H1 (cell line): ENCODE results near the gene TRIM7. TPM values are rescaled to one million over a fixed set of nuclear protein-coding genes. Genes with fewer than 3 reads are reported as not detected.

Experiments
- CTCF ChIA-PET: fragments of 300-600 bp; sonication (Branson Sonifier 250); formaldehyde crosslinking; loops from one replicate; lab custom pipeline; 2021; ENCODE audit not compliant: partially characterized antibody; lab: Charles Lee
- POLR2A ChIA-PET: fragments of 300-600 bp; sonication (Branson Sonifier 250); formaldehyde crosslinking; loops from one replicate; lab custom pipeline; 2021; ENCODE audit warnings: inconsistent platforms; ENCODE audit not compliant: partially characterized antibody; lab: Charles Lee
- DNase-seq, 2 experiments: peaks; one replicate each; pipeline versions ENCODE4 v3.0.0 to v3.0.0-alpha.2; 2010 to 2022; ENCODE audit warnings: low spot score in 2 of 2, low read depth in 1 of 2, mixed read lengths in 1 of 2
- FAIRE-seq: peaks from 2 replicates; lab custom pipeline; 2011; peaks lifted over from hg19 to GRCh38; lab: Jason Lieb, UNC
- H2AFZ ChIP-seq: 2 replicates; pipeline ENCODE4 v1.8.1; 2012; ENCODE audit warnings: low read length, inconsistent platforms
- H2AK5ac ChIP-seq: 2 replicates; pipeline ENCODE4 v1.6.1; 2013; ENCODE audit warnings: low read depth, low read length
- H2BK120ac ChIP-seq: replicated peaks from 2 replicates; pipeline ENCODE3; 2013; ENCODE audit warnings: low read depth, low read length, inconsistent platforms
- H2BK12ac ChIP-seq: 2 replicates; pipeline ENCODE4 v1.6.1; 2013; ENCODE audit warnings: low read depth, low read length
- H2BK15ac ChIP-seq: 2 replicates; pipeline ENCODE4 v1.6.1; 2013; ENCODE audit warnings: low read length
- H2BK20ac ChIP-seq: 2 replicates; pipeline ENCODE4 v1.6.1; 2013; ENCODE audit warnings: low read length
- H2BK5ac ChIP-seq: 2 replicates; pipeline ENCODE4 v1.6.1; 2013; ENCODE audit warnings: low read depth, low read length
- H3K14ac ChIP-seq: 2 replicates; pipeline ENCODE4 v1.6.1; 2013; ENCODE audit warnings: inconsistent platforms; ENCODE audit not compliant: insufficient read length
- H3K18ac ChIP-seq: 2 replicates; pipeline ENCODE4 v1.6.1; 2013; ENCODE audit warnings: low read length; ENCODE audit errors: extremely low read depth
- H3K23ac ChIP-seq: 2 replicates; pipeline ENCODE4 v1.6.1; 2013; ENCODE audit warnings: inconsistent platforms; ENCODE audit not compliant: insufficient read length
- H3K23me2 ChIP-seq: 2 replicates; pipeline ENCODE4 v1.6.1; 2013; ENCODE audit warnings: low read depth, low read length
- H3K27ac ChIP-seq: 2 replicates; pipeline ENCODE4 v1.6.1; 2011; ENCODE audit warnings: low read depth, low read length, inconsistent platforms
- H3K27me3 ChIP-seq, 4 experiments: replicated peaks in 1 of 4; 1 replicate in 1 of 4; 2 replicates in 3 of 4; pipeline versions ENCODE4 v1.6.1 to v1.8.1; 2011 to 2013; ENCODE audit warnings: low read length in 3 of 4, mild to moderate bottlenecking in 3 of 4, inconsistent platforms in 2 of 4, mixed read lengths in 2 of 4, moderate library complexity in 1 of 4; ENCODE audit not compliant: control insufficient read depth in 3 of 4, insufficient read depth in 3 of 4; ENCODE audit errors: extremely low read depth in 1 of 4
- H3K36me3 ChIP-seq, 4 experiments: 2 replicates each; pipeline versions ENCODE4 v1.6.1 to v1.8.1; 2011 to 2013; ENCODE audit warnings: mild to moderate bottlenecking in 4 of 4, low read length in 3 of 4, moderate library complexity in 2 of 4, control low read depth in 1 of 4, inconsistent platforms in 1 of 4; ENCODE audit not compliant: insufficient read depth in 4 of 4, control insufficient read depth in 2 of 4
- H3K4ac ChIP-seq: replicated peaks from 2 replicates; pipeline ENCODE3; 2013; ENCODE audit warnings: low read length, low read depth, mixed read lengths, inconsistent platforms; ENCODE audit not compliant: insufficient read length
- H3K4me1 ChIP-seq, 4 experiments: replicated peaks in 1 of 4; 1 replicate in 1 of 4; 2 replicates in 3 of 4; pipeline versions ENCODE4 v1.6.1 to v1.8.1; 2011 to 2013; ENCODE audit warnings: low read length in 3 of 4, inconsistent platforms in 2 of 4, mixed read lengths in 1 of 4; ENCODE audit not compliant: insufficient read depth in 4 of 4, control insufficient read depth in 3 of 4
- H3K4me2 ChIP-seq, 2 experiments: 2 replicates each; pipeline versions ENCODE4 v1.6.1 to v1.8.1; 2011 to 2013; ENCODE audit warnings: low read depth in 2 of 2, low read length in 2 of 2, control low read depth in 1 of 2, inconsistent platforms in 1 of 2, mild to moderate bottlenecking in 1 of 2; ENCODE audit not compliant: insufficient read depth in 1 of 2
- H3K4me3 ChIP-seq, 4 experiments: fragments of 200-600, 300-600 bp in 1 of 4; sonication (generic), shearing (Covaris generic), sonication (Bioruptor Twin) in 1 of 4; 2 replicates each; pipeline versions ENCODE4 v1.5.1 to v1.8.1; 2011 to 2016; ENCODE audit warnings: low read length in 4 of 4, low read depth in 3 of 4, control low read depth in 2 of 4, inconsistent platforms in 2 of 4, mild to moderate bottlenecking in 2 of 4, mixed read lengths in 1 of 4, moderate library complexity in 1 of 4; ENCODE audit not compliant: insufficient read depth in 2 of 4; ENCODE audit errors: extremely low read depth in 1 of 4
- H3K56ac ChIP-seq: replicated peaks from 2 replicates; pipeline ENCODE3; 2013; ENCODE audit warnings: low read depth, mild to moderate bottlenecking, mixed read lengths, low read length, inconsistent platforms; ENCODE audit not compliant: insufficient read length
- H3K79me1 ChIP-seq: 2 replicates; pipeline ENCODE4 v1.6.1; 2013; ENCODE audit warnings: low read depth, low read length, control low read depth
- H3K79me2 ChIP-seq, 2 experiments: 2 replicates each; pipeline versions ENCODE4 v1.6.1 to v1.8.1; 2012 to 2013; ENCODE audit warnings: low read length in 2 of 2, mild to moderate bottlenecking in 2 of 2, inconsistent platforms in 1 of 2; ENCODE audit not compliant: insufficient read depth in 2 of 2, control insufficient read depth in 1 of 2
- H3K9ac ChIP-seq, 4 experiments: replicated peaks in 1 of 4; 1 replicate in 1 of 4; 2 replicates in 3 of 4; pipeline versions ENCODE4 v1.6.1 to v1.8.1; 2011 to 2013; ENCODE audit warnings: low read depth in 3 of 4, low read length in 3 of 4, control low read depth in 2 of 4, mild to moderate bottlenecking in 2 of 4, moderate library complexity in 2 of 4, inconsistent platforms in 1 of 4; ENCODE audit errors: extremely low read depth in 1 of 4
- H3K9me3 ChIP-seq, 2 experiments: 2 replicates each; pipeline versions ENCODE4 v1.6.1 to v1.8.1; 2012 to 2013; ENCODE audit warnings: mild to moderate bottlenecking in 2 of 2, moderate library complexity in 2 of 2, control low read depth in 1 of 2, inconsistent platforms in 1 of 2, low read depth in 1 of 2, low read length in 1 of 2, mixed read lengths in 1 of 2; ENCODE audit not compliant: insufficient read depth in 2 of 2
- H4K20me1 ChIP-seq, 2 experiments: replicated peaks in 1 of 2; 2 replicates each; pipeline versions ENCODE3 to v1.8.1; 2011 to 2013; ENCODE audit warnings: inconsistent platforms in 2 of 2, low read length in 2 of 2, mild to moderate bottlenecking in 1 of 2; ENCODE audit not compliant: insufficient read depth in 2 of 2, control insufficient read depth in 1 of 2
- H4K5ac ChIP-seq: 2 replicates; pipeline ENCODE4 v1.6.1; 2013; ENCODE audit warnings: low read length, low read depth, mixed read lengths, inconsistent platforms; ENCODE audit not compliant: insufficient read length
- H4K8ac ChIP-seq: 2 replicates; pipeline ENCODE4 v1.8.0; 2013; ENCODE audit warnings: mild to moderate bottlenecking, moderate library complexity, low read length, inconsistent platforms; ENCODE audit not compliant: insufficient read depth; ENCODE audit errors: extremely low read depth
- H4K91ac ChIP-seq: replicated peaks from 2 replicates; pipeline ENCODE3; 2013; ENCODE audit warnings: low read length, mixed read lengths, inconsistent platforms; ENCODE audit not compliant: insufficient read length
- ASH2L ChIP-seq: fragments of 200-600, 300-600 bp; sonication (generic); IDR thresholded peaks from one replicate; pipeline ENCODE4 v1.7.1; 2017; ENCODE audit warnings: low read length
- CEBPB ChIP-seq: IDR thresholded peaks from 2 replicates; pipeline ENCODE4 v1.6.1; 2012; ENCODE audit warnings: low read depth, low read length
- GABPA ChIP-seq: IDR thresholded peaks from 2 replicates; pipeline ENCODE4 v1.6.1; 2011; ENCODE audit warnings: mild to moderate bottlenecking, low read length, moderate library complexity, borderline replicate concordance; ENCODE audit not compliant: insufficient read depth
- POU5F1 ChIP-seq: IDR thresholded peaks from 2 replicates; pipeline ENCODE4 v1.6.1; 2011; ENCODE audit warnings: low read depth, mild to moderate bottlenecking, low read length, moderate library complexity
- SIN3A ChIP-seq, 2 experiments: IDR thresholded peaks in 1 of 2; conservative IDR thresholded peaks in 1 of 2; 2 replicates each; pipeline ENCODE4 v1.6.1; 2011 to 2012; ENCODE audit warnings: low read length in 2 of 2, improper control_type of control experiment in 1 of 2, low read depth in 1 of 2, mild to moderate bottlenecking in 1 of 2
- SP2 ChIP-seq: IDR thresholded peaks from 2 replicates; pipeline ENCODE4 v1.6.1; 2012; ENCODE audit warnings: mild to moderate bottlenecking, low read length, inconsistent platforms
- TAF7 ChIP-seq: optimal IDR thresholded peaks from 2 replicates; pipeline ENCODE3; 2011; ENCODE audit warnings: low read depth, mild to moderate bottlenecking, inconsistent platforms, low read length, moderate library complexity, borderline replicate concordance
- WGBS, 2 experiments: shearing (Covaris generic) in 1 of 2; methylation state at CpG; one replicate each; pipeline versions ENCODE4 v1.1.6 to v1.1.7; 2013 to 2015; ENCODE audit warnings: low lambda C conversion rate in 2 of 2, mixed read lengths in 2 of 2, inconsistent platforms in 1 of 2, low coverage in 1 of 2, missing lambda C conversion rate in 1 of 2; ENCODE audit not compliant: insufficient replicate concordance in 2 of 2, insufficient coverage in 1 of 2, insufficient read length in 1 of 2; ENCODE audit errors: extremely low coverage in 1 of 2, missing lambda C conversion rate in 1 of 2; 5-methylcytosine and 5-hydroxymethylcytosine counted together
- polyA plus RNA-seq, 7 experiments: library from polyadenylated mRNA; depleted of rRNA in 3 of 7; stranded (reverse) in 5 of 7; unstranded in 2 of 7; fragments of >200 nt in 5 of 7; fragments of 200-250 nt in 2 of 7; gene quantifications; 1 replicate in 5 of 7; 2 replicates in 1 of 7; 4 replicates in 1 of 7; pipeline versions ENCODE4 v1.2.1 to v1.2.3, GENCODE V29; 2011 to 2013; ENCODE audit warnings: missing spikeins in 2 of 7, mixed read lengths in 2 of 7
- total RNA-seq: library from RNA; stranded (reverse); fragmentation: NEBNext Ultra II Directional; extraction: Animal tissue kit (Norgen Biotek cat#: 25700); gene quantifications from 2 replicates; pipeline ENCODE4 v1.2.1, GENCODE V29; 2021
- TF ChIP-seq, protein P1 (sequence below), 3 experiments: IDR thresholded peaks; 1 replicate in 2 of 3; 2 replicates in 1 of 3; pipeline versions ENCODE4 v1.5.1 to v1.6.1; 2011; ENCODE audit warnings: low read length in 3 of 3, mild to moderate bottlenecking in 3 of 3, inconsistent platforms in 2 of 3, low read depth in 1 of 3, moderate library complexity in 1 of 3; ENCODE audit not compliant: insufficient read depth in 1 of 3; ENCODE audit errors: control extremely low read depth in 1 of 3

The TRIM7 gene
- total and polyA plus RNA-seq, 2 of the 8 experiments (the other 6 are each of a cell fraction or from before 2014, with no cell fraction given) = 0.36 to 0.47 TPM

DNA sequence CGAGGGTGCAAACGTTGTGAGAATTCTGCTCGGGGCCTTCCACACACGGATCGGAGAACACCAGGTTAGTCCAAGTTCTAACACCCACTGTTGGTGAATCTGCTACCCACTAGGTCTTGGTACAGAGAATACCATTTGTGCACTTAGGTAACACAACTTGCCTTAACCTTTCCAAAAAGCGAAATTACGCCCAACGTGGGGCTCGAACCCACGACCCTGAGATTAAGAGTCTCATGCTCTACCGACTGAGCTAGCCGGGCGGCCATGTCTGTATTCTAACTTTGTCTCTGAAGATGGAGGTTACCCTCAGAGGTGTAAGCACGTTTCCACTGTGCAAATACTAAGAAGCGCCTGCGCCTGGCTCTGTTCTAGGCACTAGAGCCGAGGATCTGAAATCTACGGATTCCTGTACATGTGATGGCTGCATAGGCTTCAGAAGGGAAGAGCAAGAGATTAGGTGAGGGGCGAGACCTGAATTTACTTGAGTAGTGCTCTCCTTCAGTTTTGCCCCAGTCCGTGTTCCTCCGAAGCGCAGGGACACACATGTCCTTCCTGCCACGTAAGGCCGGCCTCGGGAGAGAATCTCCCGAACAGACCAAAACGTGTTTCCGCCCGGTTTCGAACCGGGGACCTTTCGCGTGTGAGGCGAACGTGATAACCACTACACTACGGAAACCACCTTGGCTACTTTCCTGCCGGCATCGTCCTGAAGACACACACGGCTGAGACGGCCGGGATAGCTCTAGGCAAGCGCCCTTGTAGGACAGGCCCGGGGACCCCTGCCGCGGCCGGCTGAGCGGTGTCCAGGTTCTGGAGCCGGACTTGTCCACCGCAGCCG, 17.0 kb upstream of the TRIM7 start:
- H2BK20ac ChIP-seq = no peak overlapping the region
- no peak overlapping the region for H4K91ac ChIP-seq
- no peak overlapping the region for H3K23ac ChIP-seq
- H3K4me3 ChIP-seq = peak overlapping the region; percentile 83 to 98 (median 95)
- no peak overlapping the region for H2BK5ac ChIP-seq
- peak overlapping the region; percentile 65; the same call in 1 of the 2 replicates for H2AFZ ChIP-seq
- no peak overlapping the region for H4K8ac ChIP-seq
- H4K5ac ChIP-seq = peak overlapping the region; percentile 53
- H3K27me3 ChIP-seq = no peaks in the 10 kb centered on the region; a peak in 1 of 7 replicates
- H3K4me2 ChIP-seq = peak overlapping the region; percentile 86 to 96
- H3K9me3 ChIP-seq = no peaks in the 10 kb centered on the region
- peaks cover 0 to 18% of the 10 kb centered on the region in 2 experiments; a peak in 2 of 4 replicates for H3K79me2 ChIP-seq
- H2BK15ac ChIP-seq = no peak overlapping the region
- H3K79me1 ChIP-seq = peaks cover 7% of the 10 kb centered on the region; the same call in 1 of the 2 replicates
- no peak overlapping the region for H2BK12ac ChIP-seq
- H3K4me1 ChIP-seq = peaks cover 0 to 8% (median 4%) of the 10 kb centered on the region in 4 experiments; a peak in 4 of 7 replicates
- H3K9ac ChIP-seq = peak overlapping the region in 2 of 4 experiments; percentile 52 to 65; a peak in 4 of 7 replicates
- peaks cover 0 to 4% of the 10 kb centered on the region in 2 experiments for H4K20me1 ChIP-seq
- H3K18ac ChIP-seq = peak overlapping the region; percentile 84
- H3K14ac ChIP-seq = no peak overlapping the region
- ChIA-PET CTCF (interaction anchor here (0.9 to 1.7 kb wide), 7 partner anchors 15 to 52 kb away, joined by 3 to 7 read pairs (median 3); no protein-coding TSS in a partner anchor), POLR2A (interaction anchor here (1.0 to 32.8 kb wide), 8 partner anchors 11 to 60 kb away, joined by 3 to 1334 read pairs (median 4); partner anchors contain the start of genes RACK1 and TRIM52)
- DNase-seq = peak; percentile 95 to 100
- peaks cover 0 to 5% (median 0%) of the 10 kb centered on the region in 4 experiments; a peak in 3 of 8 replicates for H3K36me3 ChIP-seq
- FAIRE-seq = no peak
- H3K4ac ChIP-seq = no peak overlapping the region
- H3K23me2 ChIP-seq = peaks cover 26% of the 10 kb centered on the region
- WGBS, 2 experiments = 3% methylated on average over 50 of the region's 50 CpGs; no CpG with 5 or more reads in 1 of the 2 experiments
- no peak overlapping the region for H3K56ac ChIP-seq
- H2BK120ac ChIP-seq = no peak overlapping the region
- no peak overlapping the region for H2AK5ac ChIP-seq
- H3K27ac ChIP-seq = peak overlapping the region; percentile 26; the same call in 1 of the 2 replicates
- TF ChIP-seq CEBPB = peak; percentile 76
- no peak; the same call in 1 of the 2 replicates for TF ChIP-seq GABPA
- TF ChIP-seq TAF7 = peak; percentile 83
- no peak for TF ChIP-seq POU5F1
- peak; percentile 98 for TF ChIP-seq ASH2L
- TF ChIP-seq SIN3A (conservative IDR thresholded peaks at IDR 0.05 in 1 of 2, IDR thresholded peaks at IDR 0.05 in 1 of 2; ENCODE audit: low read depth in 1 of 2, low read length in 2 of 2) = peak; percentile 18 to 53; a peak in 1 of 4 replicates
- TF ChIP-seq SP2 = no peak
- TF ChIP-seq, protein P1, sequence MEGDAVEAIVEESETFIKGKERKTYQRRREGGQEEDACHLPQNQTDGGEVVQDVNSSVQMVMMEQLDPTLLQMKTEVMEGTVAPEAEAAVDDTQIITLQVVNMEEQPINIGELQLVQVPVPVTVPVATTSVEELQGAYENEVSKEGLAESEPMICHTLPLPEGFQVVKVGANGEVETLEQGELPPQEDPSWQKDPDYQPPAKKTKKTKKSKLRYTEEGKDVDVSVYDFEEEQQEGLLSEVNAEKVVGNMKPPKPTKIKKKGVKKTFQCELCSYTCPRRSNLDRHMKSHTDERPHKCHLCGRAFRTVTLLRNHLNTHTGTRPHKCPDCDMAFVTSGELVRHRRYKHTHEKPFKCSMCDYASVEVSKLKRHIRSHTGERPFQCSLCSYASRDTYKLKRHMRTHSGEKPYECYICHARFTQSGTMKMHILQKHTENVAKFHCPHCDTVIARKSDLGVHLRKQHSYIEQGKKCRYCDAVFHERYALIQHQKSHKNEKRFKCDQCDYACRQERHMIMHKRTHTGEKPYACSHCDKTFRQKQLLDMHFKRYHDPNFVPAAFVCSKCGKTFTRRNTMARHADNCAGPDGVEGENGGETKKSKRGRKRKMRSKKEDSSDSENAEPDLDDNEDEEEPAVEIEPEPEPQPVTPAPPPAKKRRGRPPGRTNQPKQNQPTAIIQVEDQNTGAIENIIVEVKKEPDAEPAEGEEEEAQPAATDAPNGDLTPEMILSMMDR (IDR thresholded peaks at IDR 0.05; ENCODE audit: control extremely low read depth in 1 of 3, insufficient read depth in 1 of 3, low read depth in 1 of 3, low read length in 3 of 3) = no peak
